Anterior cingulate cortex (tissue), 58 donors: Measurements from ENCODE around the gene ENO1.

ENCODE experiments used
- DNase-seq, 58 donors: peaks; one replicate each; lab custom pipeline; 2025; lab: John Stamatoyannopoulos, UW

Gene ENO1

GRCh38 chr1:8816264-8816663 is 62.2 kb downstream of the ENO1 start:
- peak in 1 of 58 donors; percentile 15 for DNase-seq

- DNase-seq, result peak in 37 of 58 donors; percentile 8 to 83 (median 33)
Measured at GRCh38 chr1:8815582-8816151, 62.8 kb downstream of the ENO1 start.

- DNase-seq, result peak in 12 of 58 donors; percentile 4 to 60 (median 20)
Measured at GRCh38 chr1:8814865-8815264, 63.6 kb downstream of the ENO1 start.

GRCh38 chr1:8813991-8814390 is 64.5 kb downstream of the ENO1 start:
- DNase-seq, result no peak

GRCh38 chr1:8813016-8813763 is 65.3 kb downstream of the ENO1 start:
- DNase-seq, result no peak

GRCh38 chr1:8812081-8812480 is 66.4 kb downstream of the ENO1 start:
- DNase-seq, result no peak
